NCI-H1092 treated with DMSO at 0.1 percent for 48 hours (cell line): Measurements from ENCODE around the gene ATP6V0A1.
"Not testable (repeated sequence)": the region's sequence is repeated elsewhere in the genome, so short reads cannot be mapped to it uniquely, and the experiment has no call there.

Experiments
- DNase-seq: peaks from one replicate; lab custom pipeline; 2025; lab: John Stamatoyannopoulos, UW

The ATP6V0A1 gene

DNA sequence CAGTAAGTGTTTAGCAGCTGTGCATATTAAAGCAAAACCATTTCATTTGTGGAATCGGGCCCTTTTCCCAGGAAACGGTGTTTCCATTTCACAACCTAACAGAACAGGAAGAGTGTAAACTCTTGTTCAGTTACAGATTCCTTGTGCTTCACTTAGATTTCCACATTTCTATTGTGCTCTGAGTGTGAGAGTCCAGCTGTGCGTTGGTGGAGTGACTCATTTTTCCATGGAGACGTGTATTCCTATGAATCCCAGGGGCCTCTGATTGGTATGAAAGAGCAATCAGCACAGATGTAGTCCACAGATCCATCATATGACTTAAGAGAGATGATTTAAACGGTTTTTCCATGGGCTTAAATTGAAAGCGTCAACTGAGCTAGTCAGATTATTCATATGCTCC, 22.3 kb upstream of the ATP6V0A1 start:
- DNase-seq = no peak

DNA sequence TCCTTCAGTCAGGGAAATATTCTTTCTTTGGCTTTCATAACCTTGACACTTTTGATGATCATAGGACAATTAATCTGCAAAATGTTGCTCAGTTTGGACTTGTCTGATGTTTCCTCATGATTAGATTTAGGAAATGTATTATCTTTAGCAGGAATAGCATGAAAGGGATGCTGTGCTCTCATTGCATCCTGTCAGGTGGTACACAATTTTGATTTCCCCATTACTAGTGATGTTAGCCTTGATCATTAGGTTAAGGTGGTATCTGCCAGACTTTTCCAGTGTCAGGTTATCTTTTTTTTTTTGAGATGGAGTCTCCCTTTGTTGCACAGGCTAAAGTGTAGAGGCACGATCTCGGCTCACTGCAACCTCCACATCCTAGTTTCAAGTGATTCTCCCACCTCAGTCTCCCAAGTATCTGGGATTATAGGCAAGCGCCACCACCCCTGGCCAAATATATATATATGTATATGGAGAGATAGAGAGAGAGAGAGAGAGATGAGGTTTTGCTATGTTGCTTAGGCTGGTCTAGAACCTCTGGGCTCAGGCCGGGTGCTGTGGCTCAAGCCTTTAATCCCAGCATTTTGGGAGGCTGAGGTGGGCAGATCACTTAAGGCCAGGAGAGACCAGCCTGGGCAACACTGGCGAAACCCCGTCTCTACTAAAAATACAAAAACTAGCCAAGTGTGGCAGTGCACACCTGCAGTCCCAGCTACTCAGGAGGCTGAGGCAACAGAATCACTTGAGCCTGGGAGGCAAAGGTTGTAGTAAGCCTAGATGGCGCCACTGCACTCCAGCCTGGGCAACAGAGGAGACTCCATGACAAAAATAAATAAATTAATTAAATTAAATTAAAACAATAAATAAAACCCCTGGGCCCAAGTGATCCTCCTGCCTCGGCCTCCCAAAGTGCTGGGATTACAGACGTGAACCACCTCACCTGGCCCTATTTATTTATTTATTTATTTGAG, 19.8 kb upstream of the ATP6V0A1 start:
- DNase-seq = no peak

DNA sequence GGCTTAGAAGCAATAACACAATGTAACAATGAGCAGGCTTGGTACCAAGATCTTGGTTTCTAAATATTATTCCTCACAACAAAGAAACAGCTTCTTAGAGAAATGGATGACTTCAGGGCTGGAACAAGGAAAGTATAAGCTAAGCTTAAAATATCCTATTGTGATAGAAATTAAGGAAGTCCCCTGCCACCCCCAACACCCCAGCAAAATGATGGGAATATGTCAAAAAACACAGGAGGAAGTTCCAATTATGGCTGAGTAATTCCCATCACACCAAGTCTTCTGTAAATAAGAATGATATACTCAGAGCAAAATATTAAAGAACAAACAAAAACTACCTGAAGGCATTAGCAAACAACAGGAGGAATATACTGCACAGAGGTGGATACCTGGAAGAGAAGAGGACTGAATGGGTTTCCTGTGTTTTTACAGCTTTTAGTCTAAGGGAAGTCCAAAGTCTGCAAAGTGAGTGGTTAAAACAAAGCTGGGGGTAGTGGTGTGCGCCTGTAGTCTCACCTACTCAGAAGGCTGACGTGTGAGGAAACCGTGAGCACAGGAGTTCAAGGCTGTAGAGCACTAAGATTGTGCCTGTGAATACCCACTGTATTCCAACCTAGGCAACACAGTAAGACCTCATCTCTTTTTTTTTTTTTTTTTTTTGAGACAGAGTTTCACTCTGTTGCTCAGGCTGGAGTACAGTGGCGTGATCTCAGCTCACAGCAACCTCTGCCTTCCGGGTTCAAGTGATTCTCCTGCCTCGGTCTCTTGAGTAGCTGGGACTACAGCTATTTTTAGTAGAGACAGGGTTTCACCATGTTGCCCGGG, 17.1 kb upstream of the ATP6V0A1 start:
- no peak for DNase-seq

DNA sequence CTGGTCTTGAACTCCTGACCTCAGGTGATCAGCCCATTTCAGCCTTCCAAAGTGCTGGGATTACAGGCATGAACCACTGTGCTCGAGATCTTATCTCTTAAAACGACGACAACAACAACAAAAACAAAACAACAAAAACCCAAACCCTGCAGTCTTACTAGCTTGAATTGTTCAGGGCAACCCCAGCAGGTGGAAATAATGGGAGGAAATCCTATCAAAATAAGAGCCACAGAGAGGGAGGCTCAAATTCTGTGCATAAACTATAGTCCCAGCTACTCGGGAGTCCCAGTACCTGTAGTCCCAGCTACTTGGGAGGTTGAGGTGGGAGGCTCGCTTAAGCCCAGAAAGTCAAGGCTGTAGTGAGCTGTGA, 16.5 kb upstream of the ATP6V0A1 start:
- DNase-seq = no peak

DNA sequence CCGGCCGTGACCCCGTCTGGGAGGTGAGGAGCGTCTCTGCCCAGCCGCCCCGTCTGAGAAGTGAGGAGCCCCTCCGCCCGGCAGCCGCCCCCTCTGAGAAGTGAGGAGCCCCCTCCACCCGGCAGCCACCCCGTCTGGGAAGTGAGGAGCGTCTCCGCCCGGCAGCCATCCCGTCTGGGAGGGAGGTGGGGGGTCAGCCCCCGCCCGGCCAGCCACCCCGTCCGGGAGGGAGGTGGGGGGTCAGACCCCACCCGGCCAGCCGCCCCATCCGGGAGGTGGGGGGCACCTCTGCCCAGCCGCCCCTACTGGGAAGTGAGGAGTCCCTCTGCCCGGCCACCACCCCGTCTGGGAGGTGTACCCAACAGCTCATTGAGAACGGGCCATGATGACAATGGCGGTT, 9.5 kb upstream of the ATP6V0A1 start:
- DNase-seq = not testable (repeated sequence)

DNA sequence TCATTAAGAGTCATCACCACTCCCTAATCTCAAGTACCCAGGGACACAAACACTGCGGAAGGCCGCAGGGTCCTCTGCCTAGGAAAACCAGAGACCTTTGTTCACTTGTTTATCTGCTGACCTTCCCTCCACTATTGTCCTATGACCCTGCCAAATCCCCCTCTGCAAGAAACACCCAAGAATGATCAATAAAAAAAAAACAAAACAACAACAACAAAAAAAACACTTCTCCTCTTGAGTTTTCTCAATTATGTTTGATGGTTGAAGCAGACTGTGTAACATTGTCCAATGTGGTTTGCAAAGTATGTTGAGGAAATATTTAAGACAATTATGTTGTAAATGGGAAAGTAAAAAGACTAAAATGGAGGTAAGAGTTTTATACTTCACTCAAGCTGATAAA, 8.8 kb upstream of the ATP6V0A1 start:
- not testable (repeated sequence) for DNase-seq

DNA sequence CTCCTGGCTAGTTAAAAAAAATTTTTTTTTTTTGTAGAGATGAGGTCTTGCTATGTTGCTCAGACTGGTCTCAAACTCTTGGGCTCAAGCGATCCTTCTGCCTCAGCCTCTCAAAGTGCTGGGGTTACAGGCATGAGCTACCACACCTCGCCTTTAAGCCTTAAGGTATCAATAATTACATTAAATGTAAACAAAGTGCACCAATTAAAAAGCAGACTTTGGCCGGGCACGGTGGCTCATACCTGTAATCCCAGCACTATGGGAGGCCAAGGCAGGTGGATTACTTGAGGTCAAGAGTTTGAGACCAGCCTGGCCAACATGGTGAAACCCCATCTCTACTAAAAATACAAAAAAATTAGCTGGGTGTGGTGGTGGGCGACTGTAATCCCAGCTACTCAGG, 7.4 kb upstream of the ATP6V0A1 start:
- not testable (repeated sequence) for DNase-seq

DNA sequence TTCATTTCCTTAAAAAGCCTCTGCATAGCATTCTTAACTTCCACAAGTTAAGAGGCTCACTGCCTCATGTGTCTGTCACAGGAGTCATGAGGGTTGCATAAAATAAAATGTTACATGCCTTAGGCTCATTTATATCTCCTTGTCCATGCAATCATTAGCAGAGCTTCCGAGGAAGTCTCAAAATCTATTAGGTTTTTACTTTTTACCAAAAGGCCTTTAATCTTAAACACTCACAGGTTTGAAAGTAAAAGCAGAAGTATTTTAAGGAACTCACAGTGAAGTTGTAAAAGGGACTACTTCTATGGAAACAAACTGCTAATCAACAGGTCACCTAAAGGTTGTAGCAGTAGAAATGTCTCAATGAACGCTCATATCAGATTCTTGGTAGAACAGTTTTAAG, 5.2 kb upstream of the ATP6V0A1 start:
- no peak for DNase-seq

DNA sequence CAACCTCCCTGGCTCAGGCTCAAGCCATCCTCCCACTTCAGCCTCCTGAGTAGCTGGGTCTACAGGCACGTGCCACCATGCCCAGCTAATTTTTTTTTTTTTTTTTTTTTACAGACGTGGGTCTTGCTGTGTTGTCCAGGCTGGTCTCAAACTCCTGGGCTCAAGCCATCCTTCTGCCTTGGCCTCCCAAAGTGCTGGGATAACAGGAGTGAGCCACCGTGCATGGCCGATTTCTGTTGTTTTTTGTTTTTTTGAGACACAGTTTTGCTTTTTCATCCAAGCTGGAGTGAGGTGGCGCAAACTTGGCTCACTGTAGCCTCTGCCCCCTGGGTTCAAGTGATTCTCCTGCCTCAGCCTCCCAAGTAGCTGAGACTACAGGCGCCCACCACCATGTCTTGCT, 3.7 kb upstream of the ATP6V0A1 start:
- DNase-seq = not testable (repeated sequence)

DNA sequence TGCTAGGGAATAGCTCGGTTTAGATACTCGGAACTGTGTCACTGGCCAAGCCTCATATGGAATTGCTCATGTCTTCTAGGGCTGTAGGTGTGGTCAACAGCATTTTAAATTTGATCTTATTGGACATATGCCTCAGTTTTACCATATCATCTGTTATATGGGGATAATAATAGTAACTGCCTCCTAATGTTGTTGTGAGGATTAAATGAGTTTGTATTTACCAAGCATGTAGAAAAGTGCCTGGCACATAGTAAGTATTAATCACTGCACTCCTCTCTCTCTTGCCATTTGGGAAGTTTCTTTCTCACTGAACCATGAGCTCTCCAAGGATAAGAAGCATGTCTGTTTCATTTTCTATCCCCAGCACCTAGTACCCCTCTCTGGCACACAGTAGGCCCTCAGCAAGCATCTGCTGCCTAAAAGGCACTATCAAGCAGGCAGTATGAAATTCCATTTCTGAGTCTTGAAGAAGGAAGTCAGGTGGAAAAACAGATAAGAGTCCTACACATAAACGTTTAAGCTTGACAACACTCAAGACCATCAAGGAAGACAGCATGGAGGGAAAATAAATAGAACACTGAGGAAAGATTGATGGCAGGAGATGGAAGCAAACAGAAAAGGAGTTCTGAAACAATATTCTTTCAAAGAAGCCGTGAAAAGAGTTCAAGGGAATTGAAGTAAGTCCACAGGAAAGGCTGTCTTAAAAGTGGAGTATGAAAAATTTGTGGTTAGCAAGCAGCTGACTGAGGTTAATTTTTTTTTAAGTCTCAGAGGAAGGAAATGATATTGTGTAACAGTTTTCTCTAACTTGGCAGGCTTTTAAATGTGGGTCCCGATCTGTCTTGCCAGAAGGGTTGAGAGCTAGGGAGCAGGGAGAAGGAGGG, 2.2 kb upstream of the ATP6V0A1 start:
- DNase-seq = no peak

DNA sequence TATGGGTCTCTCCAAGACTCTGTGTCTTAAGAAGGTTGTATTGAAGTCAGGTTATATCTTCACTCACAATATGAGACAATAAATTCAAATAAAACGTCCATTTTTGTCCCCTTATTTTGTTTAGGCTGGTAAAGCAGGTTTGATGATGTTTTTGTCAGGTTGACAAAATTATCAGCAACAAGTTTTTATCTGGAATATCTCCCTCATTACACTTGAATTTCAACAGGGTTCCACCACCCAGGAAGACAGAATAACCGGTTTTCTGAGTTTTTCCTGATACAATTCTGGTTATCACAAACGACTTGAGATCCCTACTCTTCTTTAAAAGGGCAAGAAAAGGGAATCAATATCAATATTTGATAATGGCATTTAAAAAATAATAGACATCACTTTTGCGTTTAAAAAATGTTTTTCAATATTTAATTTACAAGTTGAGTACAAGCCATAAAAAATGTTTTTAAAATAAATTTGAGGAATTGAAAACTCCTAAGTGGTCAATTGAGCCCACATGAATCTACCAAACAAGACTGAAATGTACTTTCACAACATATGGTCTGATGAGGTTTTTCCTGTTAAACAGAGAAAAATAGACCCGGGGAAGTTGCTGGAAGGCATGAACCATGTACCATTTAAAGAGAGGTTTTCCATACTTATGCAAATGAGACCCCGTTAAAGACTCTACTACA, 1.4 kb upstream of the ATP6V0A1 start:
- DNase-seq = no peak

DNA sequence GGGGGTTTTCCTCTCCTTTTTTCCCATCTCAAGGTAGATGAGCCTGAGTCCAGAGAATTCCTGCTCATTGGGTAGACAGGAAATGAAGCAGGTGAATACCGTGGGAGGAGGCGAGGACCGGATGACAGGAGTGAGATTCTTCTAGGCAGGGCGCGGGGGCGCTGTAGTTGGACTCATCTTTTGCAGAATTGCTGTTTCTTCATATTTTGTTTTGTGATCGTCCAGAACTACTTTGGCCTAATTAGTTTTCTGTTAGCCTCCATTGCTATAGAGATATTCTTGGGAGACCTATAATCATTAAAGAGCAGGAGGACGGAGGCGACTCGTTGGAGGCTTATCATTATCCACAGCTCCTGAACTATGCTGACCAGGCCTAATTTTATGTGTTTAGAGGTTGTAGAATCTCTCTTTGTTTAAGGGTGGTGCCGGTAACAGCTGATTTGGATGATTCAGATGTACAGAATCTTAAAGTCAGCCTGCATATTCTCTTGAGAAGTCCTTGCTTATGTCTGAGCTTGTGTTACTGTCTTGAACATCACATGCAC, 650 bp downstream of the ATP6V0A1 start:
- peak; percentile 30 for DNase-seq

DNA sequence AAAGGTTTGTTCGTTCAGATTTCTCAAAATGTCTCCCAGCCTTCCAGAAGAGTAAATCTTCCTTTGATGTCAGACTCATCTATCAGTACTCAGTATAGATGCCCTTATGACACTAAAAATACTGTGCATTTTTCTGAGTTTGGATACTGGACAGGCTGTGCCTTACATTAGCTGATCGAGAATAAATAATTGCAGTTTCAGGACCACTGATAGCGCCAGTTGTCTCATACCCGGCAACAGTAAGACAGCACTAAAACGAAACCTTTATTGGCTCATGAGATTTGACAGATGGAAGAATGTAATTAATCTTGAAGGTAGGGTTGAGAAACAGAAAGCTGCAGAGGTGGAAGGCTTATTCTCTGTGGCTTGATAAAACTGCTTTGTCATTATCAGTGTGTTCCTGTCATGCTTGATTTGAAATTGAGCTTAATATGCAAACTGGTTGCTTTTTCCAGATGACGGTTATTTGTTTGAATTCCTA, 1.2 kb downstream of the ATP6V0A1 start:
- DNase-seq = no peak

DNA sequence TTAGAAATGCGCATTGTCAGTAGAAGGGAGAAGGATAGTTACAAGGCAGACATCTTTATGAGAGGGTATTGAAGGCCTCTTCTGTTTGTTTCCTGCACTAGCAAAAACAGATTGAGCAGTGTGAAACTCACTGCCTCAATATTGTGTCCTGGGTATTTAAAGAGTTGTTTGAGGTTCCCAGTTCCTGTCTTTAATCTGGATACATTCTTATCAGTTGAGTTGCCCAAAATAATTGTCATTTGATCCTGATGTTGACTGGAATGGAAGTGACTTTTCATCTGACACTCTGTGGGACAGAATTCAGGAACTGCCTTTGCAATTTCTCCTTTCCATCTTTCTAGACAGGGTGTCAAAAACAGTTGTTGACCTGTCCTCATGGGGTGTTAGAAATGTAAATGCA, 1.7 kb downstream of the ATP6V0A1 start:
- no peak for DNase-seq

DNA sequence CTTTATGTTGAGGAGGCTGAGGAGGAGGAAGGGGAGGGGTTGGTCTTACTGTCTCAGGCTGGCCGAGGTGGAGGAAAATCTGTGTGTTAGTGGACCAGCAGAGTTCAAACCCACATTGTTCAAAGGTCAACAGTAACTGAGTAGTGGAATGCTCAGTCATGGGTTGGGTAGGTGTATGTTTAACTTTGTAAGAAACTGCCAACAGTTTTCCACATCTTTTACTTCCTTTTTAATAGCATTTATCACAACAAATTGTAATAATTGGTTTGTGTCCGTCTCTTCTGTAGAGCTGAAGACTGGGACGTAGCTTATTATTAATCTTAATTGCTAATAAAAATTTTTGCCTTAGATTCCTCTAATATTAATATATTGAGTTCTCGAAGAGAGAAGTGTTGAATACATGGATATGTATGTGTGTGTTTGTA, 5.3 kb downstream of the ATP6V0A1 start:
- DNase-seq = no peak

DNA sequence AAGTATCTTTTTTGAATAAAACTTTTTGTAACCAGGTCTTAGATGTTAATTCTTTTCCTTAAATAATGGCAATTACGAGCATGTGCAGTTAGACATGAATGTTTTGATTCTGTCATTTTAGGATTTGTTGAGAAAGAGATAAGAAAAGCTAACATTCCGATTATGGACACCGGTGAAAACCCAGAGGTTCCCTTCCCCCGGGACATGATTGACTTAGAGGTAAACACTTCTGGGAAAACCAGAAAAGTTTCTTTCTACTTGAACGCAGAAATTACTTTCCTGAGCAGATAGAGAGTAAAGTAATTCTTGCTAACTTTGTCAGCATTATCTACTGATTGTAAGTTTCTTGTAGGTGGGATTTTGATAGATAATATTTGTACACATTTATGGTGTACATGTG, 9.2 kb downstream of the ATP6V0A1 start:
- no peak for DNase-seq

DNA sequence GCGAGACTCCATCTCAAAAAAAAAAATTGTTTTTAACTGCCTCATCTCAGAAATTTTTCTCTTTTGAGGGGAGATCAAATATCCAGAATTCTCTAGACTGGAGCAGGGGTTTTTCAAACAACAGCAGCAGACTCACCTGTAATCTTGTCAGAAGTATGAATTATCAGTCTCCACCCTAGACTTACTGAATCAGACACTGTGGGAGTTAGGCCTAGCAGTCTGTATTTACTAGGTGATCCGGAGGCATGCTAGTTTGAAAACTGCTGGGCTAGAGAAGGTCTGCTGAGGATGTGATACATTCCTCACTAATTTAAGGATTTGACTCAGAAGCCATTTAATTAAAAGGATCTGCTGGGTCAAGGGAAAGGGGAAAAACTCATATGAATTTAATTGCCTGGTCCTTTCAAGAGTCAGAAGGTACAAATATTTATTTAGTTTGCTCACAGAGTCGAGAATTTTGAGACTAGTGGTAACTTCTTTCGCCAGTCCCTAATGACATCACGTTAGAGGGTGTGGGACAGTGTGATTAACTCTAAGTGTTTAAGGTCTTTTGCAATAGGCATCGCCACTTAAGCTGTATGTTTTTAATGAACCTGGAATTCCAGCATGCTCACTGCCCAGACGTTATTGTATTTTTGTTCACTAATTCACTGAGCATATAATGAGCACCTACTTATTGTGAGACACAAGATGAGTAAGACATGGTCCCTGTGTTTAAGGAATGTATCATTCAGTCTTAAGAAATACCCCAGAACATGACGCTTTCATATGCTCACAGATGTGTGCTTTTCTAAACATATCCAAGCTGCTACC, 14.2 kb downstream of the ATP6V0A1 start:
- no peak for DNase-seq

DNA sequence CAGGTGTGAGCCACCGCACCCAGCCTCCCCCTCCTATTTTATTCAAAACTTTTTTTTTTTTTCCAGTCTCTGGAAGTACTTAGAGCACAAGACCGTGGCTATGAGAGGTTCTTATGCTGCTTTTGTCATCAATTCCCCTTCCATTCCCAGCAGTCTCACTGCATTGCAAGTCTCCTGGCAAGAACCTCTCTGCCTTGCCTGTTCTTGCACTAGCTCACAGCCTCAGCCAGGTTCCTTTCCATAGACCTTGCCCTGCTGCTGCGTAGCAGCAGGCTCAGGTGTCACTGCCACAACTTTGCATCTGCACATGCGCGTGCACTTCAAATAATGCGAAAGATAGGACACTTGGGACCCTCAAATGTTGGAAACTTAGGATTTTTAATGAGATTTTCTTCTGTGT, 15.6 kb downstream of the ATP6V0A1 start:
- no peak for DNase-seq

DNA sequence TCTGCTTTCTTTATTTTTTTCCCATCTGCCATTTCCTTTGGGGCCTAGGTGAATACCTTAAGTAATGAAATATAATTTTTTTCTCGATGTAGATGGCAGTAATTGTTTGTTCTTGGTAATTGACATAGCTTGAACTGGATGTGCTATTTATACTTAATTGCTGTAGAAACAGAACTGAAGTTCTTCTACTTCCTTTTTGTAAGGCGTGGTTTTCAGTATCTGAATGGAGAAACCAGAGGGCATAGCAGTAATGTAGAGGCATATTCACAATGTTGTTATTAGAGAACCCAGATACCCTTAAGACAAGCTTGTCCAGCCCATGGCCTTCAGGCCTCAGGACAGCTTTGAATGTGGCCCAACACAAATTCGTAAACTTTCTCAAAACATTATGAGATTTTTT, 16.4 kb downstream of the ATP6V0A1 start:
- DNase-seq = no peak

DNA sequence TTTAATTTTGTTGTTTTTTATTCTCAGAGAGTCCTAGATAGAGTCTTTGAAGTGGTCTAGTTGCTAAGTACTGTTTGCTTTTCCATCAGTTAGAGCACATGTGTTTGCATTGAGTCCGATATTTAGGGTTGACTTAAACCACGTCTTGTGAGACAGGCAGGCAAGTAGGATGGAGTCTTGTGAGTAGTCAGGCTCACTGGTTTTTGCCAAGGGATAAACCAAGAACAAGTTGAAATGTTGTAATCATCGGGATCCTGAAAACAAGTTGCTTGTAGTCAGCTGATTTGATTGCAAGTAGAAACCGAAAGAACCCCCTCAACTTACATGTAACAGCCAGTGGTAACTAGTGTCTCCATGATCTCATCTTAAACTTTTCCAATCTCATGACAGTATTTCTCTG, 17.2 kb downstream of the ATP6V0A1 start:
- DNase-seq = no peak
